GM19468 (cell line): ENCODE data around the gene PUDP.
"Not testable (repeated sequence)": the region's sequence is repeated elsewhere in the genome, so short reads cannot be mapped to it uniquely, and the experiment has no call there.

Experiments used
- ATAC-seq: cut with Tn5 transposase; IDR thresholded peaks from one replicate; pipeline ENCODE4 v1.9.1; 2021; ENCODE audit warnings: mild to moderate bottlenecking, moderate library complexity, moderate number of reproducible peaks; ENCODE audit not compliant: unreplicated experiment; ENCODE audit errors: extremely low read depth

The PUDP gene

GRCh38 chrX:7110821-7111276 is 37.1 kb downstream of the PUDP start:
- ATAC-seq, result peak; percentile 52

GRCh38 chrX:7109838-7110793 is 37.8 kb downstream of the PUDP start:
- peak; percentile 68 for ATAC-seq

GRCh38 chrX:7109049-7109531 is 38.9 kb downstream of the PUDP start:
- ATAC-seq, result no peak

GRCh38 chrX:7108030-7108429 is 39.9 kb downstream of the PUDP start:
- no peak for ATAC-seq

GRCh38 chrX:7106649-7107048 is 41.3 kb downstream of the PUDP start:
- no peak for ATAC-seq

- ATAC-seq, result no peak
These were observed 45.8 kb downstream of the PUDP start for GRCh38 chrX:7102119-7102518.

- no peak for ATAC-seq
These were observed 47.9 kb downstream of the PUDP start for GRCh38 chrX:7100022-7100421.

GRCh38 chrX:7095657-7096056 is 52.3 kb downstream of the PUDP start:
- not testable (repeated sequence) for ATAC-seq

- ATAC-seq, result no peak
These were observed 54.6 kb downstream of the PUDP start for GRCh38 chrX:7093305-7093704.

GRCh38 chrX:7092543-7092942 is 55.4 kb downstream of the PUDP start:
- no peak for ATAC-seq

GRCh38 chrX:7091923-7092322 is 56.0 kb downstream of the PUDP start:
- no peak for ATAC-seq

GRCh38 chrX:7090641-7091040 is 57.3 kb downstream of the PUDP start:
- no peak for ATAC-seq

- peak; percentile 17 for ATAC-seq
These were observed 58.9 kb downstream of the PUDP start for GRCh38 chrX:7088968-7089615.

GRCh38 chrX:7086384-7086783 is 61.6 kb downstream of the PUDP start:
- ATAC-seq, result no peak

- no peak for ATAC-seq
These were observed 62.1 kb downstream of the PUDP start for GRCh38 chrX:7085879-7086278.

GRCh38 chrX:7084841-7085240 is 63.1 kb downstream of the PUDP start:
- no peak for ATAC-seq

- peak; percentile 96 for ATAC-seq
These were observed 64.2 kb downstream of the PUDP start for GRCh38 chrX:7083468-7084396.

- ATAC-seq, result no peak
These were observed 64.9 kb downstream of the PUDP start for GRCh38 chrX:7083021-7083420.

GRCh38 chrX:7082556-7082955 is 65.4 kb downstream of the PUDP start:
- no peak for ATAC-seq
